GM18861 (cell line): ENCODE results near the gene RTF2.
"Not testable (repeated sequence)": the region's sequence is repeated elsewhere in the genome, so short reads cannot be mapped to it uniquely, and the experiment has no call there.

Source experiments
- ATAC-seq: cut with Tn5 transposase; IDR thresholded peaks from one replicate; pipeline ENCODE4 v1.9.1; 2021; ENCODE audit not compliant: unreplicated experiment

The RTF2 gene

GRCh38 chr20:56483970-56484369, 15.5 kb downstream of the RTF2 start:
- no peak for ATAC-seq

- no peak for ATAC-seq
Observed at GRCh38 chr20:56487216-56487615, 18.8 kb downstream of the RTF2 start.

GRCh38 chr20:56488566-56488965, 20.1 kb downstream of the RTF2 start:
- no peak for ATAC-seq

- ATAC-seq: no peak
Observed at GRCh38 chr20:56501116-56501515, 32.7 kb downstream of the RTF2 start.

GRCh38 chr20:56503916-56504315, 35.5 kb downstream of the RTF2 start:
- ATAC-seq: no peak

GRCh38 chr20:56504373-56505005, 36.1 kb downstream of the RTF2 start:
- no peak for ATAC-seq

- no peak for ATAC-seq
Observed at GRCh38 chr20:56506103-56506502, 37.7 kb downstream of the RTF2 start.

- no peak for ATAC-seq
Observed at GRCh38 chr20:56511926-56512325, 43.5 kb downstream of the RTF2 start.

GRCh38 chr20:56513161-56514150, 45.0 kb downstream of the RTF2 start:
- ATAC-seq: no peak

- no peak for ATAC-seq
Observed at GRCh38 chr20:56516631-56517030, 48.2 kb downstream of the RTF2 start.

- ATAC-seq: no peak
Observed at GRCh38 chr20:56517211-56517610, 48.8 kb downstream of the RTF2 start.

- ATAC-seq: no peak
Observed at GRCh38 chr20:56517641-56518040, 49.2 kb downstream of the RTF2 start.

GRCh38 chr20:56518126-56518525, 49.7 kb downstream of the RTF2 start:
- ATAC-seq: no peak

- ATAC-seq: no peak
Observed at GRCh38 chr20:56518721-56519398, 50.4 kb downstream of the RTF2 start.

GRCh38 chr20:56519551-56519950, 51.1 kb downstream of the RTF2 start:
- ATAC-seq: no peak

GRCh38 chr20:56520180-56520579, 51.8 kb downstream of the RTF2 start:
- no peak for ATAC-seq

- ATAC-seq: not testable (repeated sequence)
Observed at GRCh38 chr20:56520746-56521354, 52.4 kb downstream of the RTF2 start.

- no peak for ATAC-seq
Observed at GRCh38 chr20:56522311-56522710, 53.9 kb downstream of the RTF2 start.

- ATAC-seq: not testable (repeated sequence)
Observed at GRCh38 chr20:56524444-56524843, 56.0 kb downstream of the RTF2 start, which contains the start of gene FAM209A. FAM209A (plus strand) TSS chr20:56524744; CDS start chr20:56524809, 65 bp downstream.

GRCh38 chr20:56527521-56527920, 59.1 kb downstream of the RTF2 start:
- ATAC-seq: no peak

GRCh38 chr20:56532946-56533345, 64.5 kb downstream of the RTF2 start, which contains the start of gene FAM209B:
FAM209B (plus strand) TSS chr20:56533246; CDS start chr20:56533342, 96 bp downstream.
- ATAC-seq: not testable (repeated sequence)
